HUES6 (cell line): ENCODE data around the gene UBE2J2.
A peak's percentile ranks its signal among the peaks of the same experiment; 100 is the strongest.
"Not testable (repeated sequence)": the region's sequence is repeated elsewhere in the genome, so short reads cannot be mapped to it uniquely, and the experiment has no call there.

Experiments
- H3K27ac ChIP-seq: 2 replicates; pipeline ENCODE4 v1.7.0; 2013; ENCODE audit warnings: low read depth, mild to moderate bottlenecking, low read length, inconsistent platforms
- H3K27me3 ChIP-seq: 2 replicates; pipeline ENCODE4 v1.6.1; 2013; ENCODE audit warnings: low read length; ENCODE audit not compliant: control insufficient read depth, insufficient read depth
- H3K36me3 ChIP-seq: 2 replicates; pipeline ENCODE4 v1.6.1; 2013; ENCODE audit warnings: low read length; ENCODE audit not compliant: control insufficient read depth, insufficient read depth
- H3K4me1 ChIP-seq: 2 replicates; pipeline ENCODE4 v1.6.1; 2013; ENCODE audit warnings: low read length; ENCODE audit not compliant: control insufficient read depth, insufficient read depth
- H3K4me3 ChIP-seq: 2 replicates; pipeline ENCODE4 v1.5.1; 2013; ENCODE audit warnings: low read depth, low read length
- H3K9ac ChIP-seq: one replicate; pipeline ENCODE4 v1.6.1; 2013; ENCODE audit warnings: mild to moderate bottlenecking, low read length
- H3K9me3 ChIP-seq: 2 replicates; pipeline ENCODE4 v1.6.1; 2013; ENCODE audit warnings: low read depth, low read length; ENCODE audit not compliant: control insufficient read depth, insufficient read depth

UBE2J2 gene

GRCh38 chr1:1248009-1248913 lies 25.4 kb downstream of the UBE2J2 start:
- H3K9me3 ChIP-seq, H3K27ac ChIP-seq, H3K36me3 ChIP-seq, H3K4me1 ChIP-seq, H3K9ac ChIP-seq, H3K4me3 ChIP-seq: not testable (repeated sequence)
- peaks cover 21% of the 10 kb centered on the region for H3K27me3 ChIP-seq

- no peak overlapping the region for H3K27ac ChIP-seq
- H3K4me1 ChIP-seq: peaks cover 7% of the 10 kb centered on the region; the same call in 1 of the 2 replicates
- H3K36me3 ChIP-seq: peaks cover 1% of the 10 kb centered on the region
- H3K9ac ChIP-seq: no peak overlapping the region
- peaks cover 21% of the 10 kb centered on the region for H3K27me3 ChIP-seq
- peak overlapping the region; percentile 39; the same call in 1 of the 2 replicates for H3K4me3 ChIP-seq
- H3K9me3 ChIP-seq: no peaks in the 10 kb centered on the region
These were observed 26.2 kb downstream of the UBE2J2 start for GRCh38 chr1:1247341-1247913.

- Histone ChIP-seq H3K36me3 (no peaks in the 10 kb centered on the region), H3K27me3 (peaks cover 21% of the 10 kb centered on the region), H3K4me3 (peak within 1 kb of the TSS; percentile 39), H3K27ac (no peak within 1 kb of the TSS), H3K9me3 (no peaks in the 10 kb centered on the region), H3K4me1 (peaks cover 7% of the 10 kb centered on the region; the same call in 1 of the 2 replicates), H3K9ac (peak within 1 kb of the TSS; percentile 48)
These were observed 26.9 kb downstream of the UBE2J2 start, which contains the start of gene C1QTNF12 for GRCh38 chr1:1246577-1247340. Gene C1QTNF12, minus strand, starts transcription at chr1:1246722. Its CDS starts 32 bp downstream, at chr1:1246690.

- Histone ChIP-seq H3K4me1 (peaks cover 7% of the 10 kb centered on the region; the same call in 1 of the 2 replicates), H3K4me3 (peak overlapping the region; percentile 39), H3K36me3 (no peaks in the 10 kb centered on the region), H3K27me3 (peaks cover 21% of the 10 kb centered on the region), H3K9me3 (no peaks in the 10 kb centered on the region), H3K27ac (no peak overlapping the region), H3K9ac (peak overlapping the region; percentile 48)
These were observed 27.7 kb downstream of the UBE2J2 start for GRCh38 chr1:1245817-1246576.

- Histone ChIP-seq H3K4me1 (peaks cover 7% of the 10 kb centered on the region; the same call in 1 of the 2 replicates), H3K9ac (no peak overlapping the region), H3K4me3 (no peak overlapping the region), H3K27me3 (peaks cover 21% of the 10 kb centered on the region), H3K27ac (no peak overlapping the region), H3K9me3 (no peaks in the 10 kb centered on the region), H3K36me3 (no peaks in the 10 kb centered on the region)
These were observed 28.4 kb downstream of the UBE2J2 start for GRCh38 chr1:1245178-1245816.

GRCh38 chr1:1244192-1244811 lies 29.4 kb downstream of the UBE2J2 start:
- Histone ChIP-seq H3K4me1 (peaks cover 7% of the 10 kb centered on the region; the same call in 1 of the 2 replicates), H3K9me3 (no peaks in the 10 kb centered on the region), H3K4me3 (no peak overlapping the region), H3K27ac (no peak overlapping the region), H3K27me3 (peaks cover 21% of the 10 kb centered on the region), H3K9ac (no peak overlapping the region), H3K36me3 (no peaks in the 10 kb centered on the region)

- H3K27ac ChIP-seq: no peak overlapping the region
- no peaks in the 10 kb centered on the region for H3K36me3 ChIP-seq
- no peak overlapping the region for H3K4me3 ChIP-seq
- peaks cover 7% of the 10 kb centered on the region; the same call in 1 of the 2 replicates for H3K4me1 ChIP-seq
- peaks cover 21% of the 10 kb centered on the region for H3K27me3 ChIP-seq
- no peak overlapping the region for H3K9ac ChIP-seq
- no peaks in the 10 kb centered on the region for H3K9me3 ChIP-seq
These were observed 29.9 kb downstream of the UBE2J2 start for GRCh38 chr1:1243807-1244191.

- Histone ChIP-seq H3K4me3 (no peak overlapping the region), H3K27me3 (peaks cover 21% of the 10 kb centered on the region), H3K4me1 (peaks cover 9% of the 10 kb centered on the region; the same call in 1 of the 2 replicates), H3K9ac (no peak overlapping the region), H3K9me3 (no peaks in the 10 kb centered on the region), H3K36me3 (no peaks in the 10 kb centered on the region), H3K27ac (no peak overlapping the region)
These were observed 30.4 kb downstream of the UBE2J2 start for GRCh38 chr1:1243266-1243660.

GRCh38 chr1:1242461-1243265 lies 31.0 kb downstream of the UBE2J2 start:
- no peak overlapping the region for H3K27ac ChIP-seq
- H3K27me3 ChIP-seq: peaks cover 19% of the 10 kb centered on the region
- H3K9ac ChIP-seq: no peak overlapping the region
- peaks cover 12% of the 10 kb centered on the region; the same call in 1 of the 2 replicates for H3K4me1 ChIP-seq
- H3K4me3 ChIP-seq: no peak overlapping the region
- H3K36me3 ChIP-seq: no peaks in the 10 kb centered on the region
- H3K9me3 ChIP-seq: no peaks in the 10 kb centered on the region
